ENCODE measurements around the gene FTCD. TPM values are rescaled to one million over a fixed set of nuclear protein-coding genes. Genes with fewer than 3 reads are reported as not detected.

The FTCD gene
- total and polyA plus RNA-seq, 2 donors (not counting 1 experiment from before 2014, with no cell fraction given), result 0.27 to 1.3 TPM

DNA sequence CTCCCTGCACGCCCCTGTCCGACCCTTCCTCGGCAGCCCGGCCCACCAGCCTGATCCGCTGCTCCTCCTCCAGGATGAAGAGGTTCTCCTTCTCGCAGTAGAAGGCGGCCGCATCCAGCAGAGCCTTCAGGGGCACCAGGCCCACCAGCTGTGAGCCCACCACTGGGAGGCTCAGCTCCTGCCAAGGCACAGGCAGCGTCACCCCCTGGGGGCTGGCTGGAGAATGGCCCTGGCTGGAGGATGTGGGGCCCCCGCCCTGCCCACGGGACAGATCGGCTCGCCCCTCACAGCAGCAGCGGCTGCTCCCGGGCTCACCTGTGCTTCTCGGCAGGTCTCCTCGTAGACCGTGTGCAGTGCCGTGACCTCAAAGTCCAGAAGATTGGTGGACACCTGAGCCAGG lies 5.3 kb downstream of the FTCD start:
- DNase-seq (ENCODE audit: low read depth in 2 of 2), result no peak
- Histone ChIP-seq H3K27ac (ENCODE audit: insufficient read depth, low read length) (no peak overlapping the region), H3K9me3 (ENCODE audit: control insufficient read depth, insufficient read depth, low read depth, low read length) (no peaks in the 10 kb centered on the region), H2AFZ (ENCODE audit: low read length) (no peak overlapping the region), H3K9ac (ENCODE audit: insufficient read depth, low read length) (no peak overlapping the region), H3K79me2 (ENCODE audit: control insufficient read depth, insufficient read depth, low read length) (no peaks in the 10 kb centered on the region), H3K36me3 (ENCODE audit: control insufficient read depth, insufficient read depth, low read length) (no peaks in the 10 kb centered on the region), H3K4me2 (ENCODE audit: extremely low read depth, insufficient read depth, low read length) (no peak overlapping the region), H3K27me3 (ENCODE audit: control insufficient read depth, insufficient read depth, low read length) (no peaks in the 10 kb centered on the region), H4K20me1 (ENCODE audit: control insufficient read depth, extremely low read depth, insufficient read depth, low read length) (no peaks in the 10 kb centered on the region), H3K4me3 (replicated peaks in 1 of 4; ENCODE audit: control extremely low read depth in 1 of 4, insufficient read depth in 1 of 4, low read depth in 3 of 4, low read length in 4 of 4) (no peak overlapping the region), H3K4me1 (ENCODE audit: control insufficient read depth, extremely low read depth, insufficient read depth, low read length) (peaks cover 2% of the 10 kb centered on the region)
- TF ChIP-seq, protein P1, sequence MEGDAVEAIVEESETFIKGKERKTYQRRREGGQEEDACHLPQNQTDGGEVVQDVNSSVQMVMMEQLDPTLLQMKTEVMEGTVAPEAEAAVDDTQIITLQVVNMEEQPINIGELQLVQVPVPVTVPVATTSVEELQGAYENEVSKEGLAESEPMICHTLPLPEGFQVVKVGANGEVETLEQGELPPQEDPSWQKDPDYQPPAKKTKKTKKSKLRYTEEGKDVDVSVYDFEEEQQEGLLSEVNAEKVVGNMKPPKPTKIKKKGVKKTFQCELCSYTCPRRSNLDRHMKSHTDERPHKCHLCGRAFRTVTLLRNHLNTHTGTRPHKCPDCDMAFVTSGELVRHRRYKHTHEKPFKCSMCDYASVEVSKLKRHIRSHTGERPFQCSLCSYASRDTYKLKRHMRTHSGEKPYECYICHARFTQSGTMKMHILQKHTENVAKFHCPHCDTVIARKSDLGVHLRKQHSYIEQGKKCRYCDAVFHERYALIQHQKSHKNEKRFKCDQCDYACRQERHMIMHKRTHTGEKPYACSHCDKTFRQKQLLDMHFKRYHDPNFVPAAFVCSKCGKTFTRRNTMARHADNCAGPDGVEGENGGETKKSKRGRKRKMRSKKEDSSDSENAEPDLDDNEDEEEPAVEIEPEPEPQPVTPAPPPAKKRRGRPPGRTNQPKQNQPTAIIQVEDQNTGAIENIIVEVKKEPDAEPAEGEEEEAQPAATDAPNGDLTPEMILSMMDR (conservative IDR thresholded peaks at IDR 0.05 in 1 of 2, IDR thresholded peaks at IDR 0.05 in 1 of 2; ENCODE audit: low read depth in 1 of 2, low read length in 2 of 2), result no peak
- no peak for TF ChIP-seq EZH2 (IDR thresholded peaks at IDR 0.05; ENCODE audit: low read length, missing control alignments)

DNA sequence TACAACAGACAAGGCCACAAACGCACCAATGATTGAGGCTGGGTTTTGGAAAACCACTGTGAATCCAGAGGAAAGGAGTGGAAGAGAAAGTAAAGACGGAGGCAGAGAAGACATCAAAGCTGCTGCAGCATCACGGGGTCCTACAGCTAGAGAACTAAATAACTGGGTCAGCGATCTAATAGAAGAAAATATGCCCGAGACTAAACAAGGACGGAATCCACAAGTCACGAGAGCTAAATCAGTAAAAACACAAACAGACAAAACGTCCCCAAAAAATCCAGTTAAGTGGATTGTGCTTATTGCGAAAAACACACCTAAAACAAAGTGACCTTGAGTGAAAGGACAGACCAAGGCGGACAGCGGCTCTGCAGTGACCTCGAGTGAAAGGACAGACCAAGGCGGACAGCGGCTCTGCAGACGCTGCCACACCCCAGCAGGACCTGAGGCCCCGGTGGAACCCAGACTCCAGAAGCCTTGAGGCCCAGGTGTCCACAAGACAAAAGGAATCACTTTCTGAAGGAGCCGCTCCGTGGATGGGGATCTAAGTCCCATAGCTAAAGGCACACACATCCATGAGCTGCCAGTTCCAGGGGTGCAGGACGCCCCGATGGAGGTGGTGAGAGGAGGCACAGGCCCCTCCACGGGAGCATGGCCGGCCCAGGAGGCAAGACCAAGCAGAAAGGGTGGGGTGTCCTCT lies 6.0 kb downstream of the FTCD start:
- no peak for DNase-seq (ENCODE audit: low read depth in 2 of 2)
- Histone ChIP-seq H3K9ac (ENCODE audit: insufficient read depth, low read length) (no peak overlapping the region), H3K27me3 (ENCODE audit: control insufficient read depth, insufficient read depth, low read length) (no peaks in the 10 kb centered on the region), H3K79me2 (ENCODE audit: control insufficient read depth, insufficient read depth, low read length) (no peaks in the 10 kb centered on the region), H3K36me3 (ENCODE audit: control insufficient read depth, insufficient read depth, low read length) (no peaks in the 10 kb centered on the region), H3K27ac (ENCODE audit: insufficient read depth, low read length) (no peak overlapping the region), H3K4me3 (replicated peaks in 1 of 4; ENCODE audit: control extremely low read depth in 1 of 4, insufficient read depth in 1 of 4, low read depth in 3 of 4, low read length in 4 of 4) (no peak overlapping the region), H3K4me2 (ENCODE audit: extremely low read depth, insufficient read depth, low read length) (no peak overlapping the region), H3K4me1 (ENCODE audit: control insufficient read depth, extremely low read depth, insufficient read depth, low read length) (peaks cover 2% of the 10 kb centered on the region), H3K9me3 (ENCODE audit: control insufficient read depth, insufficient read depth, low read depth, low read length) (no peaks in the 10 kb centered on the region), H2AFZ (ENCODE audit: low read length) (no peak overlapping the region), H4K20me1 (ENCODE audit: control insufficient read depth, extremely low read depth, insufficient read depth, low read length) (no peaks in the 10 kb centered on the region)
- no peak for TF ChIP-seq EZH2 (IDR thresholded peaks at IDR 0.05; ENCODE audit: low read length, missing control alignments)
- TF ChIP-seq, protein P1 (conservative IDR thresholded peaks at IDR 0.05 in 1 of 2, IDR thresholded peaks at IDR 0.05 in 1 of 2; ENCODE audit: low read depth in 1 of 2, low read length in 2 of 2), result no peak

DNA sequence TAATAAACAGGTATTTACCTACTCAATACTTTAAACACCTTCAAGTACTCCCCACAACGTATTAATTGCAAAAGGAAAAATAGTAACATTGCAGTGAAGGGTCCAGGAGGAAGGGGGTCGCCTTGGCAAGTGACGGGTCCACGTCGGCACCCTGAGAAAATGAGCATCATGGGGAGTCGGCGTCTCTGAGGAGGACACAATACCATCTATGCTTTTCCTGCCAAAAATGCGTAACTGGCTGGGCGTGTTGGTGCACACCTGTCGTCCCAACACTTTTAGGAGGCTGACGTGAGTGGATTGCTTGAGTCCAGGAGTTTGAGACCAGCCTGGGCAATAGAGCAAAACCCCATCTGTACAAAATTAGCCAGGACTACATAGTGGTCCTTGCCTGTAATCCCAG lies 7.3 kb downstream of the FTCD start:
- H2AFZ ChIP-seq (ENCODE audit: low read length), result no peak overlapping the region
- no peak overlapping the region for H3K27ac ChIP-seq (ENCODE audit: insufficient read depth, low read length)
- H3K9ac ChIP-seq (ENCODE audit: insufficient read depth, low read length), result no peak overlapping the region
- H3K4me3 ChIP-seq (replicated peaks in 1 of 4; ENCODE audit: control extremely low read depth in 1 of 4, insufficient read depth in 1 of 4, low read depth in 3 of 4, low read length in 4 of 4), result no peak overlapping the region
- TF ChIP-seq EZH2 (IDR thresholded peaks at IDR 0.05; ENCODE audit: low read length, missing control alignments), result no peak
- TF ChIP-seq, protein P1 (conservative IDR thresholded peaks at IDR 0.05 in 1 of 2, IDR thresholded peaks at IDR 0.05 in 1 of 2; ENCODE audit: low read depth in 1 of 2, low read length in 2 of 2), result no peak
- peaks cover 3% of the 10 kb centered on the region for H3K4me1 ChIP-seq (ENCODE audit: control insufficient read depth, extremely low read depth, insufficient read depth, low read length)
- H3K36me3 ChIP-seq (ENCODE audit: control insufficient read depth, insufficient read depth, low read length), result no peaks in the 10 kb centered on the region
- H3K4me2 ChIP-seq (ENCODE audit: extremely low read depth, insufficient read depth, low read length), result no peak overlapping the region
- H4K20me1 ChIP-seq (ENCODE audit: control insufficient read depth, extremely low read depth, insufficient read depth, low read length), result no peaks in the 10 kb centered on the region
- DNase-seq (ENCODE audit: low read depth in 2 of 2), result no peak
- no peaks in the 10 kb centered on the region for H3K9me3 ChIP-seq (ENCODE audit: control insufficient read depth, insufficient read depth, low read depth, low read length)
- no peaks in the 10 kb centered on the region for H3K27me3 ChIP-seq (ENCODE audit: control insufficient read depth, insufficient read depth, low read length)
- no peaks in the 10 kb centered on the region for H3K79me2 ChIP-seq (ENCODE audit: control insufficient read depth, insufficient read depth, low read length)

Measured in fibroblast of lung (primary cell).